ENCODE measurements around the gene PPFIBP1.

PPFIBP1 gene

GRCh38 chr12:27743601-27744000 lies 219.6 kb downstream of the PPFIBP1 start:
- no peak for DNase-seq (ENCODE audit: low read depth in 2 of 2)
- H3K4me3 ChIP-seq (replicated peaks in 1 of 2; ENCODE audit: low read depth in 2 of 2, low read length in 2 of 2), result no peak overlapping the region
- TF ChIP-seq CTCF (IDR thresholded peaks at IDR 0.05; ENCODE audit: low read depth, low read length), result no peak

All from cardiac fibroblast (primary cell).